ENCODE data around the gene FAM83F. TPM values are rescaled to one million over a fixed set of nuclear protein-coding genes. Genes with fewer than 3 reads are reported as not detected.

Gene FAM83F
- polyA plus RNA-seq, 4 donors: 8.5 to 19.9 (median 14.0) TPM

DNA sequence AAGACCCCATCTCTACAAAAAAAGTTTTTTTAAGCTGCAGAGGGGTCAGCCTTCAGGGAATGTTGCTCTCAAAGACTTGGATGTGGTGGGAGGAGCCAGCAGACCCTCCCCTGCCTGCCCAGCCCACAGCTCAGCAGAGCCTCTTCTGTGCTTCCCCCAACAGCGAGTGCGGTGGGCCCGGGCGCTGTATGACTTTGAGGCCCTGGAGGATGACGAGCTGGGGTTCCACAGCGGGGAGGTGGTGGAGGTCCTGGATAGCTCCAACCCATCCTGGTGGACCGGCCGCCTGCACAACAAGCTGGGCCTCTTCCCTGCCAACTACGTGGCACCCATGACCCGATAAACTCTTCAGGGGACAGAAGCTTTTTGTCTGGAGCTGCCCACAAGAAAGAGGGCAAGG is 24.0 kb upstream of the FAM83F start:
- H3K36me3 ChIP-seq (ENCODE audit: control insufficient read depth in 3 of 3, insufficient read depth in 2 of 3, low read depth in 1 of 3, low read length in 3 of 3): no peaks in the 10 kb centered on the region
- FAIRE-seq (no peak), DNase-seq (no peak)
- no peaks in the 10 kb centered on the region for H3K9me3 ChIP-seq (ENCODE audit: control insufficient read depth in 2 of 2, insufficient read depth in 1 of 2, low read depth in 1 of 2, low read length in 1 of 2)
- no peak overlapping the region for H3K4me3 ChIP-seq (ENCODE audit: low read depth in 1 of 3, low read length in 3 of 3)
- WGBS, 3 donors: 94 to 96% (median 95%) methylated on average over 10 of the region's 10 CpGs
- H3K4me1 ChIP-seq (ENCODE audit: control insufficient read depth in 3 of 3, insufficient read depth in 2 of 3, low read depth in 1 of 3, low read length in 2 of 3): peaks cover 0 to 26% (median 0%) of the 10 kb centered on the region in 3 donors
- peaks cover 0 to 6% (median 2%) of the 10 kb centered on the region in 3 donors for H3K27me3 ChIP-seq (ENCODE audit: control insufficient read depth in 3 of 3, insufficient read depth in 3 of 3, low read length in 3 of 3)
- no peak overlapping the region for H3K27ac ChIP-seq (ENCODE audit: low read depth in 1 of 3, low read length in 2 of 3)

DNA sequence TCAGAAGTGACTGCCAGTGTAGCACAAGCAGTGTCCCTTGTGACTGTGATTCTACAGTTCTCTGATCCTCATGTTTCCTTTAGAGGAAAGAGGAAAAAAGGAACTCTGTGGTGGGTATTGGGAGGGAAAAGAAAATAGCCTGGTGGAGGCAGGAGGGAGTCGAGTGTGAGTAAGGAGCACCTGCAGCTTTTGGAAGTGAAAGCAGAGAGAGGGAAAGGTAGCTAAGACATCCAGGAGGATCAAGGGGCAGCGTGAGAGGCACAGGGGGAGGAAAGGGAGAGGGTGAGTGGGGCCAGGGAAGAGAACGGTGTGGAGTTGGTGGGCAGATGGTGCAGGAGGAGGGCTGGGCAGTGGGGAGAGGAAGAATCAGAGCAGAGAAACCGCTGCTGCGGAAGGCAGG is 22.1 kb upstream of the FAM83F start:
- DNase-seq (no peak), FAIRE-seq (no peak)
- peaks cover 0 to 8% (median 0%) of the 10 kb centered on the region in 3 donors for H3K4me1 ChIP-seq (ENCODE audit: control insufficient read depth in 3 of 3, insufficient read depth in 2 of 3, low read depth in 1 of 3, low read length in 2 of 3)
- WGBS, 3 donors: 45 to 62% (median 54%) methylated on average over 5 of the region's 5 CpGs
- H3K27ac ChIP-seq (ENCODE audit: low read depth in 1 of 3, low read length in 2 of 3): no peak overlapping the region
- peaks cover 0 to 14% (median 2%) of the 10 kb centered on the region in 3 donors for H3K27me3 ChIP-seq (ENCODE audit: control insufficient read depth in 3 of 3, insufficient read depth in 3 of 3, low read length in 3 of 3)
- H3K4me3 ChIP-seq (ENCODE audit: low read depth in 1 of 3, low read length in 3 of 3): no peak overlapping the region
- H3K9me3 ChIP-seq (ENCODE audit: control insufficient read depth in 2 of 2, insufficient read depth in 1 of 2, low read depth in 1 of 2, low read length in 1 of 2): no peaks in the 10 kb centered on the region
- H3K36me3 ChIP-seq (ENCODE audit: control insufficient read depth in 3 of 3, insufficient read depth in 2 of 3, low read depth in 1 of 3, low read length in 3 of 3): no peaks in the 10 kb centered on the region

DNA sequence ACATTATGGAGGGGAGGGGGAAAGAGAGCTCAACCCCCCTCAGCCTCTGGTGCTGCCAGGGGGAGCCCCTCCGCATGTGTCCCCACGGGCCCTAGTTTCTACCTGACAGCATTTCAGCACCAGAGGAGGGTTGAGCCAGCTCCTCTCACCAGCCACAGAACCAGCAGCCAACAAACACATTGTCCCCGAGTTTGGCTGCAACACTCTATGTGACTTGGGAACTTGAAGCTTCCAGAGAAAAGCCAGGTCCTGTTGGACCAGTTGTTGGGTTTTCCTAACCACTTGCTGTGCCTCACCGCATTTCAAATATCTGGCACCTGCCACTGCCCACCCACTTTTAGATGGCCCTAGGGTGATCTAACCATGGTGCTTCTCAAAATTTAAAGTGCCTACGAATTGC is 21.1 kb upstream of the FAM83F start:
- Histone ChIP-seq H3K4me1 (ENCODE audit: control insufficient read depth in 3 of 3, insufficient read depth in 2 of 3, low read depth in 1 of 3, low read length in 2 of 3) (no peaks in the 10 kb centered on the region), H3K4me3 (ENCODE audit: low read depth in 1 of 3, low read length in 3 of 3) (no peak overlapping the region), H3K9me3 (ENCODE audit: control insufficient read depth in 2 of 2, insufficient read depth in 1 of 2, low read depth in 1 of 2, low read length in 1 of 2) (no peaks in the 10 kb centered on the region), H3K27ac (ENCODE audit: low read depth in 1 of 3, low read length in 2 of 3) (no peak overlapping the region), H3K27me3 (ENCODE audit: control insufficient read depth in 3 of 3, insufficient read depth in 3 of 3, low read length in 3 of 3) (peaks cover 0 to 14% (median 0%) of the 10 kb centered on the region in 3 donors), H3K36me3 (ENCODE audit: control insufficient read depth in 3 of 3, insufficient read depth in 2 of 3, low read depth in 1 of 3, low read length in 3 of 3) (no peaks in the 10 kb centered on the region)
- no peak for FAIRE-seq
- DNase-seq: no peak
- 76 to 79% (median 78%) methylated on average over 5 of the region's 5 CpGs for WGBS, 3 donors

DNA sequence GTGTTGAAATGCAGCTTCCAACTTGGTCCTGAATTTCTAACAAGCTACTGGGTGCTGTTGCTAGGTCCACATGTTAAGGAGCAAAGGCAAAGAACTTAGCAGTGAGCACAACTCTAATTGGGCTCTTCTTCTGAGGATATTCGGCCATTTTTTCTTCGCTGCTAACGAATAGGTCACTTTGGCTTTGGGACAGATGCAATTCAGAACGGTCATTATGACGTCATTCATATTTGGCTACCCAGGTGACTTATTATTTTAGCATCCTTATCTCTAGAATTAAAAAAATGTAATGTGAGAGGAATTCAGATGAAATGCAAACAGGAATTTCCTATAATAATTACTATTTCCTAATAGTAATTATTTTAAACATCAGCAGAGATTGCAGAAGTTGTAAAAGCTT is 20.7 kb upstream of the FAM83F start:
- WGBS, 3 donors: 58 to 78% (median 66%) methylated on average over 5 of the region's 5 CpGs
- Histone ChIP-seq H3K4me1 (ENCODE audit: control insufficient read depth in 3 of 3, insufficient read depth in 2 of 3, low read depth in 1 of 3, low read length in 2 of 3) (no peaks in the 10 kb centered on the region), H3K36me3 (ENCODE audit: control insufficient read depth in 3 of 3, insufficient read depth in 2 of 3, low read depth in 1 of 3, low read length in 3 of 3) (no peaks in the 10 kb centered on the region), H3K9me3 (ENCODE audit: control insufficient read depth in 2 of 2, insufficient read depth in 1 of 2, low read depth in 1 of 2, low read length in 1 of 2) (no peaks in the 10 kb centered on the region), H3K4me3 (ENCODE audit: low read depth in 1 of 3, low read length in 3 of 3) (no peak overlapping the region), H3K27me3 (ENCODE audit: control insufficient read depth in 3 of 3, insufficient read depth in 3 of 3, low read length in 3 of 3) (peaks cover 0 to 18% (median 0%) of the 10 kb centered on the region in 3 donors), H3K27ac (ENCODE audit: low read depth in 1 of 3, low read length in 2 of 3) (no peak overlapping the region)
- no peak for FAIRE-seq
- no peak for DNase-seq

DNA sequence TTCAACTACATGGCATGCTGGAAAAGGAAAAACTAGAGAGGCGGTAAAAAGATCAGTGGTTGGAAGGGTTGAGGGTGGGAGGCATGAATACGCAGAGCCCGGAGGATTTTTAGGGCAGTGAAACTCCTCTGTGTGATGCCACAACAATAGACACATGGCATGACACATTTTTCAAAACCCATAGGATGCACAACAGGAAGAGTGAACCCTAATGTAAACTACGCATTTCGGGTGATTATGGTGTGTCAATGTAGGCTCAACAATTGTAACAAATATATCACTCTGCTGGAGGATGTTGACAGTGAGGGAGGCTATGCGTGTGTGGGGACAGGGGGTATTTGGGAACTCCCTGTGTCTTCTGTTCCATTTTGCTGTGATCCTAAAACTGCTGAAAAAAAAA is 15.7 kb upstream of the FAM83F start:
- H3K9me3 ChIP-seq (ENCODE audit: control insufficient read depth in 2 of 2, insufficient read depth in 1 of 2, low read depth in 1 of 2, low read length in 1 of 2): no peaks in the 10 kb centered on the region
- peaks cover 0 to 12% (median 0%) of the 10 kb centered on the region in 3 donors for H3K27me3 ChIP-seq (ENCODE audit: control insufficient read depth in 3 of 3, insufficient read depth in 3 of 3, low read length in 3 of 3)
- H3K36me3 ChIP-seq (ENCODE audit: control insufficient read depth in 3 of 3, insufficient read depth in 2 of 3, low read depth in 1 of 3, low read length in 3 of 3): no peaks in the 10 kb centered on the region
- FAIRE-seq: no peak
- WGBS, 3 donors: 73 to 80% (median 75%) methylated on average over 6 of the region's 6 CpGs
- no peak overlapping the region for H3K27ac ChIP-seq (ENCODE audit: low read depth in 1 of 3, low read length in 2 of 3)
- DNase-seq: no peak
- H3K4me3 ChIP-seq (ENCODE audit: low read depth in 1 of 3, low read length in 3 of 3): no peak overlapping the region
- H3K4me1 ChIP-seq (ENCODE audit: control insufficient read depth in 3 of 3, insufficient read depth in 2 of 3, low read depth in 1 of 3, low read length in 2 of 3): no peaks in the 10 kb centered on the region

DNA sequence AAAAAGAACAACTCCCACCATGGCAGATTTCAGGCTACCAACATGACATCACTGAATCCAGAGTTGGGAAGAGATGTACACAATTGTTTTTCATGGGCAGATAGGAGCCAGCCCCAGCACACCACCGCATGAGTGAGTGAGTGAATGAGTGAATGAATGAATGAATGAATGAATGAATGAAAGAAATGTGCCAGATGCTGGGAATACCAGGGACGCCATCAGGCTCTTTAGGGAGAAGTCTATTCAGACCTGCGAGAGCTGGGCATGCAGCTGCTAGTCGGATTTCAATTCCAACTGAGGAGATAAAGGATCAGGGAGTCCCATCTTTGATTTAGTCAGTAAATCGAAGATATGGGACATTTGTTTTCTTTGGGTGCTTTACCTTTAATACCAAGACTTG is 15.3 kb upstream of the FAM83F start:
- H3K36me3 ChIP-seq (ENCODE audit: control insufficient read depth in 3 of 3, insufficient read depth in 2 of 3, low read depth in 1 of 3, low read length in 3 of 3): no peaks in the 10 kb centered on the region
- H3K27ac ChIP-seq (ENCODE audit: low read depth in 1 of 3, low read length in 2 of 3): no peak overlapping the region
- FAIRE-seq (no peak), DNase-seq (no peak)
- H3K27me3 ChIP-seq (ENCODE audit: control insufficient read depth in 3 of 3, insufficient read depth in 3 of 3, low read length in 3 of 3): peaks cover 0 to 12% (median 0%) of the 10 kb centered on the region in 3 donors
- no peaks in the 10 kb centered on the region for H3K9me3 ChIP-seq (ENCODE audit: control insufficient read depth in 2 of 2, insufficient read depth in 1 of 2, low read depth in 1 of 2, low read length in 1 of 2)
- no peak overlapping the region for H3K4me3 ChIP-seq (ENCODE audit: low read depth in 1 of 3, low read length in 3 of 3)
- H3K4me1 ChIP-seq (ENCODE audit: control insufficient read depth in 3 of 3, insufficient read depth in 2 of 3, low read depth in 1 of 3, low read length in 2 of 3): no peaks in the 10 kb centered on the region
- WGBS, 3 donors: 88 to 91% (median 88%) methylated on average over 5 of the region's 5 CpGs

DNA sequence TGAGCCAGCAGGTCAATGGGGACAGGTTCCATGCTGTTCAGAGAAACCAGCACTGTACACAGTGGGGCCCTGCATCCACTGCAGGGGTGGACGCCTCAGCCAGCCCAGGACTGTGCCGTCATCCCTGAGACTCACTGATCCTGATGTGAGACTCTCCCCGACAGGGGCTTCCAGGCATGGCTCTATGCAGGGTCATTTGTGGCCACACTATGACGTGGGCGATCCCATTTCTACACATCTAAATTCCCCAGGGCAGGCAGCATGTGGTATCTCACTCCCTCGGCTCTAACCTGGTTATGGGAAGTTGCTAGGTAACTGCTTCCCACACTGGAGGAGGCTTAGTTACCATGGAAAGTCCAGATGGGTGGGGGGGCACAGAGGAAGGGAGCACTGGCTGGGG is 14.2 kb upstream of the FAM83F start:
- no peaks in the 10 kb centered on the region for H3K36me3 ChIP-seq (ENCODE audit: control insufficient read depth in 3 of 3, insufficient read depth in 2 of 3, low read depth in 1 of 3, low read length in 3 of 3)
- no peak overlapping the region for H3K4me3 ChIP-seq (ENCODE audit: low read depth in 1 of 3, low read length in 3 of 3)
- no peak for FAIRE-seq
- WGBS, 3 donors: 70 to 83% (median 75%) methylated on average over 6 of the region's 6 CpGs
- H3K27ac ChIP-seq (ENCODE audit: low read depth in 1 of 3, low read length in 2 of 3): no peak overlapping the region
- H3K27me3 ChIP-seq (ENCODE audit: control insufficient read depth in 3 of 3, insufficient read depth in 3 of 3, low read length in 3 of 3): peaks cover 0 to 12% (median 0%) of the 10 kb centered on the region in 3 donors
- DNase-seq: no peak
- no peaks in the 10 kb centered on the region for H3K9me3 ChIP-seq (ENCODE audit: control insufficient read depth in 2 of 2, insufficient read depth in 1 of 2, low read depth in 1 of 2, low read length in 1 of 2)
- peaks cover 0 to 9% (median 0%) of the 10 kb centered on the region in 3 donors for H3K4me1 ChIP-seq (ENCODE audit: control insufficient read depth in 3 of 3, insufficient read depth in 2 of 3, low read depth in 1 of 3, low read length in 2 of 3)

DNA sequence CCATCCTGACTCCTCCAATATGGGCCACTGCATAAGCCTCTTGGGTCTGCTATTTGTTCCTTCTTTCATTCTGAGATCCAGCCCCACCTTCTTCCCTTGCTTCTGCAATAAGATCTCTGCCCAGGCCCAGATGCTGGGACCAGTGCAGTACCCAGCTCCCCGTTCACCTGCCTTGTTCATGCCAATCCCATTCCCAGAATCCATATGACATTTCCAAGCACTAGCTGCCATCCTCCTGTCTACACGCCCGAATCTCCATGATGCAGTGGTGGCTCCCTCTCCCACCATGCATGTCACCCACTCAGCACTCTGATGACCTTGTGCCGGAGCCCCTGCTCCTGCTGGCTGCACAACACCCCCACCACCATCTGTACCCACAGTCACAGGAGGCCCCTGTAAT is 11.4 kb upstream of the FAM83F start:
- Histone ChIP-seq H3K27ac (ENCODE audit: low read depth in 1 of 3, low read length in 2 of 3) (no peak overlapping the region), H3K4me1 (ENCODE audit: control insufficient read depth in 3 of 3, insufficient read depth in 2 of 3, low read depth in 1 of 3, low read length in 2 of 3) (peaks cover 0 to 14% (median 0%) of the 10 kb centered on the region in 3 donors), H3K4me3 (ENCODE audit: low read depth in 1 of 3, low read length in 3 of 3) (no peak overlapping the region), H3K27me3 (ENCODE audit: control insufficient read depth in 3 of 3, insufficient read depth in 3 of 3, low read length in 3 of 3) (peaks cover 0 to 4% (median 0%) of the 10 kb centered on the region in 3 donors), H3K36me3 (ENCODE audit: control insufficient read depth in 3 of 3, insufficient read depth in 2 of 3, low read depth in 1 of 3, low read length in 3 of 3) (no peaks in the 10 kb centered on the region), H3K9me3 (ENCODE audit: control insufficient read depth in 2 of 2, insufficient read depth in 1 of 2, low read depth in 1 of 2, low read length in 1 of 2) (no peaks in the 10 kb centered on the region)
- FAIRE-seq (no peak), DNase-seq (no peak)
- WGBS, 3 donors: 90 to 97% (median 96%) methylated on average over 4 of the region's 4 CpGs

DNA sequence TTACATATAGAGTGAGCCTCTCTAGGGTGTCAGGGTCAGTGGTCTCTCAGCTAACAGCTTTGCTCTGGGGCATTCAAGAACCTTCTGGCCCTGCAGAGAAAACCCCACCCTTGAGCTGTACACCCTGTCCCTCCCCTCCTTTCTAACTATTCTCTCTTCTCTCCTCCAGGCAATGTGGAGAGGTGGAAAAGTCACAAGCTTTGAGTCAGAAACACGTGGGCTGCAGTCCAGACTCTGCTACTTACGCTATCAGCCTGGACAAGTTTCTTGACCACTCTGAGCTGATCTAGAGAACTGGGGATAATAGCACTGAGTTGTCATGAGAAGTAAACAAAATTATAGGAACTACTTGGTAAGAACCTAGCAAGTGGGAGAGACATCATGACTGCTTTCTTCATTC is 10.7 kb upstream of the FAM83F start:
- peaks cover 0 to 14% (median 0%) of the 10 kb centered on the region in 3 donors for H3K4me1 ChIP-seq (ENCODE audit: control insufficient read depth in 3 of 3, insufficient read depth in 2 of 3, low read depth in 1 of 3, low read length in 2 of 3)
- H3K27ac ChIP-seq (ENCODE audit: low read depth in 1 of 3, low read length in 2 of 3): no peak overlapping the region
- peaks cover 0 to 7% (median 0%) of the 10 kb centered on the region in 3 donors for H3K27me3 ChIP-seq (ENCODE audit: control insufficient read depth in 3 of 3, insufficient read depth in 3 of 3, low read length in 3 of 3)
- no peaks in the 10 kb centered on the region for H3K9me3 ChIP-seq (ENCODE audit: control insufficient read depth in 2 of 2, insufficient read depth in 1 of 2, low read depth in 1 of 2, low read length in 1 of 2)
- FAIRE-seq (no peak), DNase-seq (no peak)
- H3K36me3 ChIP-seq (ENCODE audit: control insufficient read depth in 3 of 3, insufficient read depth in 2 of 3, low read depth in 1 of 3, low read length in 3 of 3): no peaks in the 10 kb centered on the region
- H3K4me3 ChIP-seq (ENCODE audit: low read depth in 1 of 3, low read length in 3 of 3): no peak overlapping the region
- WGBS, 3 donors: 72 to 73% (median 73%) methylated on average over 2 of the region's 2 CpGs

All from small intestine (tissue), 7 donors.